Mesothelial cell of epicardium (in vitro differentiated cells): ENCODE data around the gene FLRT2. TPM values are rescaled to one million over a fixed set of nuclear protein-coding genes. Genes with fewer than 3 reads are reported as not detected.

Source experiments
- DNase-seq, 2 experiments: peaks; one replicate each; pipeline ENCODE4 v3.0.0; 2021; ENCODE audit warnings: low spot score in 2 of 2; ENCODE audit not compliant: unreplicated experiment in 2 of 2
- H3K27ac Mint-ChIP-seq: 2 replicates; pipeline ENCODE4 v1.8.0; 2021; ENCODE audit warnings: mixed read lengths
- H3K27me3 Mint-ChIP-seq: 2 replicates; pipeline ENCODE4 v1.8.0; 2021; ENCODE audit warnings: low read depth, mixed read lengths
- H3K36me3 Mint-ChIP-seq: 2 replicates; pipeline ENCODE4 v1.8.0; 2021; ENCODE audit warnings: mixed read lengths
- H3K4me1 Mint-ChIP-seq: 2 replicates; pipeline ENCODE4 v1.8.0; 2021; ENCODE audit warnings: mixed read lengths
- H3K4me3 Mint-ChIP-seq: 2 replicates; pipeline ENCODE4 v1.8.0; 2021; ENCODE audit warnings: mild to moderate bottlenecking, moderate library complexity, mixed read lengths
- H3K9me3 Mint-ChIP-seq: 2 replicates; pipeline ENCODE4 v1.8.0; 2021; ENCODE audit warnings: mixed read lengths
- total RNA-seq: library from RNA; stranded (reverse); gene quantifications from 3 replicates; pipeline ENCODE4 v1.2.1, GENCODE V29; 2021
- TF ChIP-seq, protein P1 (sequence below): fragments of 200-600 bp; sonication (generic); IDR thresholded peaks from one replicate; pipeline ENCODE4 v1.5.0; 2021; ENCODE audit warnings: antibody characterized with exemption; ENCODE audit not compliant: unreplicated experiment

The FLRT2 gene
- total RNA-seq, 1 donor from 2014 or later = 150 TPM

DNA sequence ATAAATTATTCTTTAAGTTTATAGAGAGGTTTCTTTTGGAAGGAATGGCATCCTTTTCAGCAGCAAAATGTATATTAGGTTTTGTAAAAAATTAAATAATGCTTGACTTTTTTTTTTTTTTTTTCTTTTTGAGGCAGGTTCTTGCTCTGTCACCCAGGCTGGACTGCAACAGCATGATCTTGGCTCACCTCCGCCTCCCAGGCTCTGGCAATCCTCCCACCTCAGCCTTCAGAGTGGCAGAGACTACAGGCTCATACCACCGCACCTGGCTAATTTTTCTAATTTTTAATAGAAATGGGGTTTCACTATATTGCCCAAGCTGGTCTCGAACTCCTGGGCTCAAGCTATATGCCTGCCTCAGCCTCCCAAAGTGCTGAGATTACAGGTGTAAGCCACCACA lies 89.0 kb downstream of the FLRT2 start:
- TF ChIP-seq, protein P1, sequence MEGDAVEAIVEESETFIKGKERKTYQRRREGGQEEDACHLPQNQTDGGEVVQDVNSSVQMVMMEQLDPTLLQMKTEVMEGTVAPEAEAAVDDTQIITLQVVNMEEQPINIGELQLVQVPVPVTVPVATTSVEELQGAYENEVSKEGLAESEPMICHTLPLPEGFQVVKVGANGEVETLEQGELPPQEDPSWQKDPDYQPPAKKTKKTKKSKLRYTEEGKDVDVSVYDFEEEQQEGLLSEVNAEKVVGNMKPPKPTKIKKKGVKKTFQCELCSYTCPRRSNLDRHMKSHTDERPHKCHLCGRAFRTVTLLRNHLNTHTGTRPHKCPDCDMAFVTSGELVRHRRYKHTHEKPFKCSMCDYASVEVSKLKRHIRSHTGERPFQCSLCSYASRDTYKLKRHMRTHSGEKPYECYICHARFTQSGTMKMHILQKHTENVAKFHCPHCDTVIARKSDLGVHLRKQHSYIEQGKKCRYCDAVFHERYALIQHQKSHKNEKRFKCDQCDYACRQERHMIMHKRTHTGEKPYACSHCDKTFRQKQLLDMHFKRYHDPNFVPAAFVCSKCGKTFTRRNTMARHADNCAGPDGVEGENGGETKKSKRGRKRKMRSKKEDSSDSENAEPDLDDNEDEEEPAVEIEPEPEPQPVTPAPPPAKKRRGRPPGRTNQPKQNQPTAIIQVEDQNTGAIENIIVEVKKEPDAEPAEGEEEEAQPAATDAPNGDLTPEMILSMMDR = no peak
- H3K27ac Mint-ChIP-seq = no peak overlapping the region
- H3K4me1 Mint-ChIP-seq = peaks cover 22% of the 10 kb centered on the region
- peaks cover 39% of the 10 kb centered on the region for H3K36me3 Mint-ChIP-seq
- DNase-seq = no peak
- H3K27me3 Mint-ChIP-seq = no peaks in the 10 kb centered on the region
- peaks cover 4% of the 10 kb centered on the region for H3K9me3 Mint-ChIP-seq
- no peak overlapping the region for H3K4me3 Mint-ChIP-seq

DNA sequence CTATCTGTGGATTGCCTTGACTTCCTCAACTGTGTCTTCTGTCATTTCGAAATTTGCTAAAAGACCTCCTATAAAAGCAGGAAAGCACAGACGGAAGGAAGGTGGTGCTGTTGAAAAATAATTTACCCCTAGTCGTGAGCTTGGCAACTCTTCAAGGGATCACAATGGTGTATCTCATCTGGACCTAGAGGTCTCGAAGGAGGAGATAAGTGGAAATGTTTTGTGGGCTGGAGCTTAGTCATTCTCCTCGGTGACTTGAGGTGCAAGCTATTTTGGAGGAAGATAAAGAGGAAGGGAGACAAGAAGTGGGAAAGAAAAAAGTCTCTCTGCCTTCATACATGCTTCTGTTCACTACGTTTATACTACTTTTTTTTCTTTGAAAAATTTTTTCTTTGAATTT lies 89.9 kb downstream of the FLRT2 start:
- Mint-ChIP-seq H3K27ac (no peak overlapping the region), H3K27me3 (no peaks in the 10 kb centered on the region), H3K4me1 (peaks cover 18% of the 10 kb centered on the region), H3K36me3 (peaks cover 43% of the 10 kb centered on the region), H3K9me3 (peaks cover 4% of the 10 kb centered on the region), H3K4me3 (no peak overlapping the region)
- no peak for DNase-seq
- TF ChIP-seq, protein P1 = no peak

DNA sequence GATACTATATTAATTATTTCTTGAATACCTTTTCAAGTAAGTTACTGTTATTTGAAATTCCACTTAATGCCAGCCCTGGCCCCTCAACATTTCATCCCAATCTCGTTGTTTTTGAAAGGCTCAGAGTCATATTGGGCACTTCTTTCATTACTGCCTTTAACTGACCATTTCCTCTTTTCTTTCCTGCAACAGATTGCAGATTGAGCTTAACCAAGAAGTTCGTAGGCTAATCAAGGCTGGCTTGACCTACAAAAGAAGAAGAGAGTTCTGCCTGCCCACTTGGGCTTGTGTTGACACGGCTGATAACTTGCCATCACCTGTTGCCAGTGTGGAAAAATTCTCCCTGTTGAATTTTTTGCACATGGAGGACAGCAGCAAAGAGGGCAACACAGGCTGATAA lies 91.0 kb downstream of the FLRT2 start:
- H3K27ac Mint-ChIP-seq = no peak overlapping the region
- peaks cover 4% of the 10 kb centered on the region for H3K9me3 Mint-ChIP-seq
- H3K36me3 Mint-ChIP-seq = peaks cover 45% of the 10 kb centered on the region
- no peaks in the 10 kb centered on the region for H3K27me3 Mint-ChIP-seq
- no peak for DNase-seq
- TF ChIP-seq, protein P1 = no peak
- no peak overlapping the region for H3K4me3 Mint-ChIP-seq
- peaks cover 8% of the 10 kb centered on the region for H3K4me1 Mint-ChIP-seq

DNA sequence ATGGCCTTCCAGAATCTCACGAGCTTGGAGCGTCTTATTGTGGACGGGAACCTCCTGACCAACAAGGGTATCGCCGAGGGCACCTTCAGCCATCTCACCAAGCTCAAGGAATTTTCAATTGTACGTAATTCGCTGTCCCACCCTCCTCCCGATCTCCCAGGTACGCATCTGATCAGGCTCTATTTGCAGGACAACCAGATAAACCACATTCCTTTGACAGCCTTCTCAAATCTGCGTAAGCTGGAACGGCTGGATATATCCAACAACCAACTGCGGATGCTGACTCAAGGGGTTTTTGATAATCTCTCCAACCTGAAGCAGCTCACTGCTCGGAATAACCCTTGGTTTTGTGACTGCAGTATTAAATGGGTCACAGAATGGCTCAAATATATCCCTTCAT lies 92.2 kb downstream of the FLRT2 start:
- Mint-ChIP-seq H3K4me1 (no peaks in the 10 kb centered on the region), H3K27me3 (no peaks in the 10 kb centered on the region), H3K27ac (no peak overlapping the region), H3K4me3 (no peak overlapping the region), H3K9me3 (peaks cover 4% of the 10 kb centered on the region), H3K36me3 (peaks cover 56% of the 10 kb centered on the region)
- DNase-seq = no peak
- TF ChIP-seq, protein P1 = no peak

DNA sequence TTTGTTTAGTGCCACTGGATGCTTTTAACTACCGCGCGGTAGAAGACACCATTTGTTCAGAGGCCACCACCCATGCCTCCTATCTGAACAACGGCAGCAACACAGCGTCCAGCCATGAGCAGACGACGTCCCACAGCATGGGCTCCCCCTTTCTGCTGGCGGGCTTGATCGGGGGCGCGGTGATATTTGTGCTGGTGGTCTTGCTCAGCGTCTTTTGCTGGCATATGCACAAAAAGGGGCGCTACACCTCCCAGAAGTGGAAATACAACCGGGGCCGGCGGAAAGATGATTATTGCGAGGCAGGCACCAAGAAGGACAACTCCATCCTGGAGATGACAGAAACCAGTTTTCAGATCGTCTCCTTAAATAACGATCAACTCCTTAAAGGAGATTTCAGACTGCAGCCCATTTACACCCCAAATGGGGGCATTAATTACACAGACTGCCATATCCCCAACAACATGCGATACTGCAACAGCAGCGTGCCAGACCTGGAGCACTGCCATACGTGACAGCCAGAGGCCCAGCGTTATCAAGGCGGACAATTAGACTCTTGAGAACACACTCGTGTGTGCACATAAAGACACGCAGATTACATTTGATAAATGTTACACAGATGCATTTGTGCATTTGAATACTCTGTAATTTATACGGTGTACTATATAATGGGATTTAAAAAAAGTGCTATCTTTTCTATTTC lies 93.2 kb downstream of the FLRT2 start:
- H3K4me1 Mint-ChIP-seq = no peaks in the 10 kb centered on the region
- no peak for DNase-seq
- H3K36me3 Mint-ChIP-seq = peaks cover 57% of the 10 kb centered on the region
- H3K27ac Mint-ChIP-seq = no peak overlapping the region
- H3K27me3 Mint-ChIP-seq = no peaks in the 10 kb centered on the region
- peaks cover 4% of the 10 kb centered on the region for H3K9me3 Mint-ChIP-seq
- TF ChIP-seq, protein P1 = no peak
- H3K4me3 Mint-ChIP-seq = no peak overlapping the region
